HG02885 (cell line): ENCODE measurements around the gene MFSD11.
"Not testable (repeated sequence)": the region's sequence is repeated elsewhere in the genome, so short reads cannot be mapped to it uniquely, and the experiment has no call there.

Experiments used
- ATAC-seq: cut with Tn5 transposase; IDR thresholded peaks from one replicate; pipeline ENCODE4 v1.9.1; 2021; ENCODE audit warnings: mild to moderate bottlenecking; ENCODE audit not compliant: unreplicated experiment, poor library complexity

Gene MFSD11

DNA sequence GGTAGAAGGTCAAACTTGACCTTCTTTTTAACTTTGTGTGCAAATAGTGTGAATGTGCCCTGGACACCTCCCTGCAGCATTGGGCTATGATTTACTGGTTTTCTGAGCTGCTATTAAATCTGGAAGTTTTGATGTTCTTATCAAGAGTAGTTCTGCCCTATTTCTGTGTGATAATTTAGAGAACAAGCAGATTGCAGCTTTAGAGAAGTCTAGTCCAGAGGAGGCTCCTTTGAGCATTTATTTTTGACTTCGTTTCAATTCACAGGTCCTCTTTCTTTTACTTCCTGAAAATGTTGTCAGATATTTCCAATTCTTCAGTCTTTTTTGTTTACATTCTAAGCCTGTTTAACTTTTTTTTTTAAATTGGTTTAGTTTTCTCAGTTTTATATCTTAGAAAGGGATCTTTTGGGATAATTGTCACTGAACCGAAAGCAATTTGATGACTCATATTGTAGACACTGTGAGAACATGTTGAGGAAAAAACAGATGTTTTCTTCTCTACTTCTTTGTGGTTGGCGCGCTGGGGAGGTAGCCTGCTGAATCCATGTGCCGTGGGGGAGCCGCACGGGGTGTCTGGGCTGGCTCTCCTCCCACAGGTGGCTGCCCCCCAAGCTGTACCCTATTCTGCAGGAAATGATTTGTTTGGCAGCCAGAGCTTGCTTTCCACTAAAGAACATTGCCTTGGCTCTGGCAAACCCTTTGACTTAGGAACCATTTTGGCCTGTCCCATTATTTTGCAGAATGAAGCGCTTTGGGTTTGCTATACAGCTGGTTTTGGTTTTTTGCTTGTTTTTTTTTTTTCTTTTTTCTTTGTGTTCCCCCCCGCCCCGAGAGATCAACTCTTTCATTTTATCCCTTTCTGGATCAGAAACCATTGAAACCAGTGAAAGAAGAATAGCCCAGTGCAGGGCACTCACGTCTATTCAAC, 53.4 kb downstream of the MFSD11 start:
- ATAC-seq = no peak

DNA sequence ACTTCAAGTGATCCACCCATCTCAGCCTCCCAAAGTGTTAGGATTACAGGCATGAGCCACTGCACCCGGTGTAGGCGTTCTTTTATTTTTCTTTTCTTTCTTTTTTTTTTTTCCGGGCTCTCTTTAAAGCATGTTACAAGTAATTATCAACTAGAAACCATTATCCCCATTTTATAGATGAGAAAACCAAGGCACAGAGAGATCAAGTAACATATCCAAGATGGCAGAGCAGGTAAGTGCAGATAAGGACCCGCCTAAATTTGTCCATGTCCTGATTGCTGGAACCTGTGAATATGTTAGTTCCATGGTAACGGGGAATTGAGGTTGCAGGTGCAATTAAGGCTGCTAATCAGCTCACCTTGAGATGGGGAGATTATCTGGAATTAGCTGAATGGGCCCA, 54.4 kb downstream of the MFSD11 start:
- no peak for ATAC-seq

DNA sequence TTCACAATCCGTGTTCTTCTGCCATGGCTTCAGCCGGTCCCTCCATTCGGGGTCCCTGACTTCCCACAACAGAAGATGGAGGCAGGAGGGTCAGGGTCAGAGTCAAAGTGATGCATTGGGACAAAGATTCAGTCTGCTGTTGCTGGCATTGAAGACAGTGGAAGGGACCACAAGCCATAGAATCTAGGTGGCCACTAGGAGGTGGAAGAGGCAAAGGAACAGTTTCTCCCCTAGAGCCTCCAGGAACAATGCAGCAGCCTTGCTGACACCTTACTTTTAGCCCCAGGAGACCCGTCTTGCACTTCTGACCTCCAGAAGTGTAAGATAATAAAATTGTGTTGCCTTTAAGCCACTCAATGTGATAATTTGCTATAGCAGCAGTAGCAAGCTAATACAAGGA, 55.9 kb downstream of the MFSD11 start:
- ATAC-seq = no peak

DNA sequence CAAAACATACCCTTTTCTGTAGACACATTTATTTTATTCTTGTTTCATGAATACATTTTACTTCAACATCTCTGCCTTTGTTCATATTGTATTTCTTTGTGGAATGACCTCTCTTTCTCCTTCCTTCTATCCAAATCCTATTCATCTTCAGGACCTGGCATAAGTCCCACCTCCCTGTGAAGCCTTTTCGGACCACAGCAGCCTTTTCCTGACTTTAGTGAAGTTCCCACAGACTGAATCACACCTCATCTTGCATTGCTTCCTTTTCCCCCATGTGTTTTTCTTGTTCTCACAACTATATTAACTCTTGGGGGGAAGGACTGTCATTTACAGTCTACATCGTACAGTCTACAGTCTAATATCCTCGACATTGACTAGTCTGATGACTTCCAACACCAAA, 58.2 kb downstream of the MFSD11 start:
- no peak for ATAC-seq

DNA sequence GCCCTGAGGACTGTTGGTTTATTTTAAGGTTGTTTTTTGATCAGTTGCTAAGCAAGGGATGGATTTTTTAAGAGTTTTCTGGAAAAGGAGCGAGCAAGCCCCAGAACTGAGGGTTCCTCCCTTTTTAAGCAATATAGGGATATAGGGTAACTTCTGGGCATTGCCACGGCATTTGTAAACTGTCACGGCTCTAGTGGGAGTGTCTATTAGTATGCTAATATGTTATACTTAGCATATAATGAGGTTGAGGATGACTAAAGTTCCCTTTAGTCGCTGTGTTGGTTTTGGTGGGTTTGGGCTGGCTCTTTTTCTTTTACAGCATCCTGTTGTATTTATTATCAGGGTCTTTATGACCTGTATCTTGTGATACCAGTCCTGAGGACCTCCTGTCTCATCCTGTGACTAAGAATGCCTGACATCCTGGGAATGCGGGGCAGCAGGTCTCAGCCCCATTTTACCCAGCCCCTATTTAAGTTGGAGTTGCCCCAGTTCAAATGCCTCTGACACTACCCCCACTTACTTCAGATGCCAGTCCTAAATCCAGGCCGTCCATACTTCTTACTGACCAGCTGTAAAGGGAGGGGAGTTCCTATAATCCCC, 59.4 kb downstream of the MFSD11 start:
- ATAC-seq = no peak

DNA sequence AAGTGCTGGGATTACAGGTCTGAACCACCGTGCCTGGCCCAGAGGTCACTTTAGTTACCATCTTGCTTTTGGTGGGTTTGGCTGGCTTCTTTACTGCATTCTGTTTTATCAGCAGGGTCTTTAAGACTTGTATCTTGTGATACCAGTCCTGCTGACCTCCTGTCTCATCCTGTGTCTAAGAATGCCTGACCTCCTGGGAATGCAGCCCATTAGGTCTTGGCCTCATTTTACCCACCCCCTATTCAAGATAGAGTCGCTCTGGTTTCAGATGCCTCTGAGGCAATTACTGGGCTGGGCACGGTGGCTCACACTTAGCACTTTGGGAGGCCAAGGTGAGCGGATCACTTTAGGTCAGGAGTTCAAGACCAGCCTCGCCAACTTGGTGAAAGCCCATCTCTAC, 63.8 kb downstream of the MFSD11 start:
- ATAC-seq = no peak

- ATAC-seq = no peak
These were observed 67.4 kb downstream of the MFSD11 start for GRCh38 chr17:76805319-76805718.

DNA sequence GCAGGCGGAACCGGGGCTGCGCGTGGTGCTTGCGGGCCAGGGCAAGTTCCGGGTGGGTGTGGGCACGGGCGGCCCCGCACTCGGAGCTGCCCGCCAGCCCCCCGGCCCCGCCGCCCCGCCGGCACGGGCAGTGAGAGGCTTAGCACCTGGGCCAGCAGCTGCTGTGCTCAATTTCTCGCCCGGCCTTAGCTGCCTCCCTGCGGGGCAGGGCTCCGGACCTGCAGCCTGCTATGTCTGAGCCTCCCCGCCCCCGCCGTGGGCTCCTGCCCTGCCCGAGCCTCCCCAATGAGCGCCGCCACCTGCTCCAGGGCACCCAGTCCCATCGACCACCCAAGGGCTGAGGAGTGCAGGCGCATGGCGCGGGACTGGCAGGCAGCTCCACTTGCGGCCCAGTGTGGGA, 68.2 kb downstream of the MFSD11 start:
- not testable (repeated sequence) for ATAC-seq

- ATAC-seq = not testable (repeated sequence)
These were observed 68.8 kb downstream of the MFSD11 start for GRCh38 chr17:76806767-76807166.

GRCh38 chr17:76808326-76808725, 70.4 kb downstream of the MFSD11 start:
- no peak for ATAC-seq

GRCh38 chr17:76810956-76811355, 73.0 kb downstream of the MFSD11 start:
- no peak for ATAC-seq

GRCh38 chr17:76811834-76812233, 73.9 kb downstream of the MFSD11 start:
- ATAC-seq = no peak

GRCh38 chr17:76812263-76812662, 74.3 kb downstream of the MFSD11 start:
- no peak for ATAC-seq

DNA sequence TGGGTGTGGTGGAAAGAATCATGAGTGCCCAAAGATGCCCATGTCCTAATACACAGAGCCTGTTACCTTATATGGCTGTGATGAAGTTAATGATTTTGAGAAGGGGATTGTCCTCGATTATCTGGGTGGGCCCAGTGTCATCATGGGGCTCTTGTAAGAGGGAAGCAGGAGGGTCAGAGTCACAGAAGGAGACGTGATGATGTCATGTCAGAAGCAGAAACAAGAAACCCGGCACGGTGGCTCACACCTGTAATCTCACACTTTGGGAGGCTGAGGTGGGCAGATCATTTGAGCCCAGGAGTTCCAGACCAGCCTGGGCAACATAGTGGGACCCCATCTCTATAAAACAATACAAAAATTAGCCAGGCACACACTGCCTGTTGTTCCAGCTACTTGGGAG, 75.0 kb downstream of the MFSD11 start:
- no peak for ATAC-seq

DNA sequence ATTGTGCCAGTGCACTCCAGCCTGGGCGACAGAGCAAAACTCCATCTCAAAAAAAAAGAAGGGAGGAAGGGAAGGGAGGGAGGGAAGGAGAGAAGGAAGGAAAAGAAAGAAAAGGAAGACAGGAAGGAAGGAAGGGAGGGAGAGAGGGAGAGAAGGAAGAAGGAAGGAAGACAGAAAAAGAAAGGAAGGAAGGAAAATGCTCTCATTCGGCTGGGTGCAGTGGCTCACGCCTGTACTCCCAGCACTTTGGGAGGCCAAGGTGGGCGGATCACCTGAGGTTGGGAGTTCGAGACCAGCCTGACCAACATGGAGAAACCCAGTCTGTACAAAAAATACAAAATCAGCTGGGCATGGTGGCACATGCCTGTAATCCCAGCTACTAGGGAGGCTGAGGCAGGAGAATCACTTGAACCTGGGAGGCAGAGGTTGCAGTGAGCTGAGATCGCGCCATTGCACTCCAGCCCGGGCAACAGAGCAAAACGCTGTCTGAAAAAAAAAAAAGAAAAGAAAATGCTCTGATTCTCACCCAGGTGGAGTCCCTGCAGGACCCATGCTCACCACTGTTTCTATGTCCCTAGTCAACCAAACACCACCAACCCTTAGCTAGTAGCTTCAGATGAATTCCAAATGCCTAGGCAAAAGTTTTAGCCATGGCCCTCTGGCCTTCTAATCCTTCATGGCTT, 78.1 kb downstream of the MFSD11 start:
- ATAC-seq = not testable (repeated sequence)

GRCh38 chr17:76816590-76817135, 78.7 kb downstream of the MFSD11 start:
- ATAC-seq = no peak

DNA sequence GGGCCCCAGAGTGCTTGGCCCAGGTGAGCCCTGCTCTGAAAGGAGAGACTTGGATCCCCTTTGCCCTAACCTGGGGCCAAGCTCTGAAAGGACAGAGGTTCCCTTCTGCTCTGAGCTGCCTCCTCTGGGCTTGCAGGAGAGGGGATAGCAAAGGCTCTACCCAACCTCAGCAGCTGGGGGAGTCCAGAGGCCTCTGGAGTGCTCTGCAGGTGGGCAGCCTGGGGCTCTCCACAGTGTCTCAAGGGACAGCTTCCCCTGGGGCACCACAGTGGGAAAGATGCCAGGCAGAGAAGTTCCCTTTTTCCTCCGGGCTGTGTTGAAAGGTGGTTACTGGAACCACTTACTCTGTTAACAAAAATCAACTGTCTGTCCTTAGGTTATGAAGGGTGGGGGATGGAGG, 82.1 kb downstream of the MFSD11 start:
- ATAC-seq = no peak

DNA sequence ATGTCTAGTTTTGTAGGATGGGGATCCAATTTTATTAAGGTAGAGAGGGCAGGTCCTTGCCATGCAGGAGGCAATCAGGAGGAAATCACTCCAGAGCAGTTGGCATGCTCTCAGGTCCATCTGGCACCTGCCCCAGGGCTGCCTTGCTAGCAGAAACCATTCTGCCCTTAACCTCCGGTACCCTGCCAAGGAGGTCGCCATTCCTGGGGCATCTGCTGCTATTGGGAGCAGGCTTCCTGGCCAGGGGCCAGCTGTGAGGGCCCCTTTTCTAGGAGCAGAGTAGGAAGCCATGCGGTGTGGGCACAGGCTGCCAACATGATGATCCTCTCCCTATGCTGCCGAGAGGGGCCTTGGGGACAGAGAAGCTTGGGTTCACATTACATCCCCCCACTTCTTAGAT, 82.6 kb downstream of the MFSD11 start:
- ATAC-seq = no peak

DNA sequence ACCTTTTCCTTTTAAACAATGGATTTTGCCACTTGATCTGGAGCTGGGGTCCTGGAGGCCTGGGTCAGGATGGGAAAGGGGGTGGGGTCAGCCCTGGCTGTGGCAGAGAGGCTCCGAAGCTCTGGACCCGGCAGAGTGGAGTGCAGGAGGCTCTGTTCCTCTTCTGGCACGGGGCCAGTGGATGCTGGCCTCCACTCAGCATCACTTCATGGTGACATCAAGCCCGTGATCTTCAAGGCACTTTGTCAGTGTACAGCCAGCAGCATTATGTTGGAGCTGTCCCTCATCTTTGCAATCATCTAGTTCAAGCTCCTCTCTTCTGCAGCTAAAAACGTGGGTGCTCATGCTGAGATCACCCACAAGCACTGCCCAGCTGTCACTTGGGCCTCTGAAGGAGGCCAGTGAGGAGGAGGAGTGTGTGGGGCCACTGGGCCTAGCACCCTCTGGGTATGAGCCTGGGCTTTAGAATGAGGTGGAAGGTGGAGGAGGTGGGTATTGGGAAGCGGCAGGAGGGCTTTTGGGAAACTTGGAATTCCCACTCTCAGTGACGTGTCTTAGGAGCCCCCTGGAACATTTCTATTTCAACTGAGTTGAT, 84.4 kb downstream of the MFSD11 start:
- no peak for ATAC-seq

DNA sequence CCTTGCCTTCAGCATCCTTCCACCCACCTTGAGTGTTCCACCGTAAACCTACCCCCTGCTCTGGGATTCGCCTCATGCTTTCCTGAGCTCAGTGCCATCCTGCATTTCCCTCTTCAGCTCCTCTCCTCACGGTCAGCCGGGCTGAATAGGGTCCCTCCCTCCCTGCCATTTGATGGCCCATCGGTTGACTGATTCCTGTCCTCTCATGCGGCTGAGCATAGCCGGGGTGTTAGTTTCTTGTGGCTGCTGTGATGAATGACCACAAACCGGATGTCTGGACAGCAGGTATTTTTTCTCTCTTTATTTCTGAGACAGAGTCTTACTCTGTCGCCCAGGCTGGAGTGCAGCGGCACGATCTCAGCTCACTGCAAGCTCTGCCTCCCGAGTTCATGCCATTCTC, 86.2 kb downstream of the MFSD11 start:
- ATAC-seq = no peak
